ENCODE data around the gene ARHGEF40.
A peak's percentile ranks its signal among the peaks of the same experiment; 100 is the strongest.

Gene ARHGEF40

GRCh38 chr14:21059842-21060613 lies 10.1 kb upstream of the ARHGEF40 start:
- DNase-seq (ENCODE audit: low spot score) = no peak

- no peak for DNase-seq (ENCODE audit: low spot score)
Measured at GRCh38 chr14:21060614-21061346, 9.3 kb upstream of the ARHGEF40 start.

- no peak for DNase-seq (ENCODE audit: low spot score)
Measured at GRCh38 chr14:21061347-21061668, 8.8 kb upstream of the ARHGEF40 start.

- DNase-seq (ENCODE audit: low spot score) = no peak
Measured at GRCh38 chr14:21063479-21063878, 6.6 kb upstream of the ARHGEF40 start.

GRCh38 chr14:21066882-21067502 lies 3.1 kb upstream of the ARHGEF40 start:
- DNase-seq (ENCODE audit: low spot score) = no peak

- peak; percentile 28 for DNase-seq (ENCODE audit: low spot score)
Measured at GRCh38 chr14:21068521-21069387, 1.4 kb upstream of the ARHGEF40 start.

- DNase-seq (ENCODE audit: low spot score) = no peak
Measured at GRCh38 chr14:21069388-21070082, 569 bp upstream of the ARHGEF40 start.

GRCh38 chr14:21070610-21071224 lies 613 bp downstream of the ARHGEF40 start:
- no peak for DNase-seq (ENCODE audit: low spot score)

- no peak for DNase-seq (ENCODE audit: low spot score)
Measured at GRCh38 chr14:21071225-21072030, 1.3 kb downstream of the ARHGEF40 start.

GRCh38 chr14:21072031-21072473 lies 1.9 kb downstream of the ARHGEF40 start:
- no peak for DNase-seq (ENCODE audit: low spot score)

GRCh38 chr14:21072781-21073339 lies 2.8 kb downstream of the ARHGEF40 start:
- no peak for DNase-seq (ENCODE audit: low spot score)

- no peak for DNase-seq (ENCODE audit: low spot score)
Measured at GRCh38 chr14:21073921-21074320, 3.8 kb downstream of the ARHGEF40 start.

GRCh38 chr14:21074398-21075272 lies 4.5 kb downstream of the ARHGEF40 start:
- DNase-seq (ENCODE audit: low spot score) = no peak

GRCh38 chr14:21075719-21076437 lies 5.8 kb downstream of the ARHGEF40 start:
- DNase-seq (ENCODE audit: low spot score) = no peak

- no peak for DNase-seq (ENCODE audit: low spot score)
Measured at GRCh38 chr14:21077672-21078071, 7.6 kb downstream of the ARHGEF40 start.

GRCh38 chr14:21078287-21078686 lies 8.2 kb downstream of the ARHGEF40 start:
- no peak for DNase-seq (ENCODE audit: low spot score)

- no peak for DNase-seq (ENCODE audit: low spot score)
Measured at GRCh38 chr14:21078726-21079125, 8.6 kb downstream of the ARHGEF40 start.

- no peak for DNase-seq (ENCODE audit: low spot score)
Measured at GRCh38 chr14:21081521-21082142, 11.5 kb downstream of the ARHGEF40 start.

Measured in hematopoietic multipotent progenitor cell treated with erythropoietin and hydrocortisone succinate and interleukin-3 and kit ligand, for 15 days (in vitro differentiated cells).